HEK293T (cell line): ENCODE results near the gene VPREB3.

Experiments used
- BHLHE40 ChIP-seq: fragments of 450-650 bp; IDR thresholded peaks from 2 replicates; pipeline ENCODE4 v1.6.1; 2016; ENCODE audit warnings: mild to moderate bottlenecking, moderate library complexity, borderline replicate concordance
- CTBP1 ChIP-seq: fragments of 450-650 bp; IDR thresholded peaks from 2 replicates; pipeline ENCODE4 v1.6.1; 2016; ENCODE audit warnings: borderline replicate concordance
- FOXA1 ChIP-seq: fragments of 450-650 bp; IDR thresholded peaks from 2 replicates; pipeline ENCODE4 v1.6.1; 2016; ENCODE audit warnings: mild to moderate bottlenecking
- SP1 ChIP-seq: fragments of 450-650 bp; IDR thresholded peaks from 2 replicates; pipeline ENCODE4 v1.6.1; 2017

DNA sequence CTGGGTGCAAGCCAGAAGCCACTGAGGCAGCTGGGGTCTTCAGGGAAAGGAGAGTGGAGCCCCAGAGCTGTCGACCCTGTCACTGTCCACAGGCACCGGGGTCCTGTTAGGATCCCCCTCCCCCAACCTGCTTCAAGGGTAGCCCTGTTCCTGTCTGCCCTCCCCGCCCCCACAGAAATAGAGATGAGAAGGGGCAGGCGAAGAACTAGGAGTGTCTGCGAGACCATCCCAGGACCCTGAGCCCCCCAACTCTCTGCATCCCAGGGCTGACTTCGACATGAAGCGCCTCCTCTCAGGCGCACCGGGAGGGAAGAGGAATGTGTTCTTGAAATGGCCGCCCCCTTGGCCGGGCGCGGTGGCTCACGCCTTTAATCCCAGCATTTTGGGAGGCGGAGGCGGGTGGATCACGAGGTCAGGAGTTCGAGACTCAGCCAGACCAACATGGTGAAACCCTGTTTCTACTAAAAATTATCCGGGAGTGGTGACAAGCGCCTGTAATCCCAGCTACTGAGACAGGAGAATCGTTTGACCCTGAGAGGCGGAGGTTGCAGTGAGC lies 2.7 kb downstream of the VPREB3 start:
- TF ChIP-seq CTBP1 (no peak), SP1 (no peak), FOXA1 (no peak), BHLHE40 (no peak)
